K562 (cell line): ENCODE measurements around the gene RPL39. TPM values are rescaled to one million over a fixed set of nuclear protein-coding genes. Genes with fewer than 3 reads are reported as not detected.

Source experiments
- polyA plus RNA-seq, 8 experiments: library from polyadenylated mRNA; depleted of rRNA in 4 of 8; stranded (reverse) in 5 of 8; unstranded in 3 of 8; fragments of >200 nt; fragmentation: Nextera tagmentation in 2 of 8; fragmentation: Illumina TruSeq in 1 of 8; extraction: Ambion mirVana in 2 of 8; extraction: Trizol in 1 of 8; gene quantifications; 2 replicates each; pipeline versions ENCODE4 v1.2.1 to v1.2.3, GENCODE V29; 2011 to 2014; ENCODE audit warnings: inconsistent platforms in 1 of 8, missing spikeins in 1 of 8
- small RNA-seq: library from RNA; depleted of rRNA; stranded (forward); fragments of <200 nt; gene quantifications from one replicate; pipeline ENCODE3, GENCODE V24; 2014
- total RNA-seq, 7 experiments: library from RNA; depleted of rRNA in 6 of 7; stranded (reverse); fragments of >200 nt in 6 of 7; fragmentation: Illumina TruSeq in 2 of 7; extraction: Trizol in 2 of 7; gene quantifications; 2 replicates each; pipeline versions ENCODE4 v1.2.1 to v1.2.3, GENCODE V29; 2011 to 2021; ENCODE audit warnings: low replicate concordance in 1 of 7

RPL39 gene
- total and polyA plus RNA-seq, 9 of the 15 experiments (the other 6 are each of a cell fraction or from before 2014, with no cell fraction given), result 1,382 to 5,043 (median 3,226) TPM

Small RNA genes within 50 kb of the gene (small RNA-seq; reads per million reads assigned to genes)
- not detected for gene SNORA69

Other genes starting within 250 kb of the RPL39 start
Only the 7 nearest of the 10 such genes appear.
- gene SEPTIN6, start 98.5 kb downstream of the RPL39 start, total RNA-seq (2014; rRNA removed), result 33.7 and 39.9 TPM in 2 replicates
- 36.2 and 37.8 TPM in 2 replicates for gene SEPTIN6, start 98.5 kb downstream of the RPL39 start, total RNA-seq (2014; rRNA removed; fragmentation: Illumina TruSeq; extraction: Trizol)
- 37.8 and 41.1 TPM in 2 replicates for gene SEPTIN6, start 98.5 kb downstream of the RPL39 start, total RNA-seq (2015; rRNA removed; fragmentation: Illumina TruSeq; extraction: Trizol)
- 37.7 and 37.8 TPM in 2 replicates for gene SEPTIN6, start 98.5 kb downstream of the RPL39 start, total RNA-seq (2021)
- gene SEPTIN6, start 98.5 kb downstream of the RPL39 start, polyA plus RNA-seq (2011; rRNA removed), result 54.6 and 85.4 TPM in 2 replicates
- gene SEPTIN6, start 98.5 kb downstream of the RPL39 start, polyA plus RNA-seq (2014; fragmentation: Illumina TruSeq; extraction: Trizol), result 51.8 and 67.0 TPM in 2 replicates
- 10 to 100 TPM in 1 of 2 experiments, 1 to 10 TPM in 1; 8.4 to 12.2 TPM for gene SEPTIN6, start 98.5 kb downstream of the RPL39 start, polyA plus RNA-seq (2014; fragmentation: Nextera tagmentation; extraction: Ambion mirVana)
- 29.0 and 35.3 TPM in 2 replicates for gene SEPTIN6, start 98.5 kb downstream of the RPL39 start, polyA plus RNA-seq (2014; rRNA removed)
- gene SOWAHD, start 33.0 kb downstream of the RPL39 start, total RNA-seq (2014; rRNA removed), result 0.20 TPM in 1 of 2 replicates, not detected in the other
- not detected in 2 replicates for gene SOWAHD, start 33.0 kb downstream of the RPL39 start, total RNA-seq (2014; rRNA removed; fragmentation: Illumina TruSeq; extraction: Trizol)
- gene SOWAHD, start 33.0 kb downstream of the RPL39 start, total RNA-seq (2015; rRNA removed; fragmentation: Illumina TruSeq; extraction: Trizol), result 0.15 TPM in 1 of 2 replicates, not detected in the other
- not detected in 2 replicates for gene SOWAHD, start 33.0 kb downstream of the RPL39 start, total RNA-seq (2021)
- 0.11 and 0.13 TPM in 2 replicates for gene SOWAHD, start 33.0 kb downstream of the RPL39 start, polyA plus RNA-seq (2011; rRNA removed)
- not detected in 2 replicates for gene SOWAHD, start 33.0 kb downstream of the RPL39 start, polyA plus RNA-seq (2014; fragmentation: Illumina TruSeq; extraction: Trizol)
- not detected for gene SOWAHD, start 33.0 kb downstream of the RPL39 start, polyA plus RNA-seq (2014; fragmentation: Nextera tagmentation; extraction: Ambion mirVana)
- gene SOWAHD, start 33.0 kb downstream of the RPL39 start, polyA plus RNA-seq (2014; rRNA removed), result 0.15 and 0.29 TPM in 2 replicates
- 17.5 and 17.6 TPM in 2 replicates for gene UPF3B, start 61.3 kb upstream of the RPL39 start, total RNA-seq (2014; rRNA removed)
- gene UPF3B, start 61.3 kb upstream of the RPL39 start, total RNA-seq (2014; rRNA removed; fragmentation: Illumina TruSeq; extraction: Trizol), result 32.3 and 38.1 TPM in 2 replicates
- 28.3 and 32.3 TPM in 2 replicates for gene UPF3B, start 61.3 kb upstream of the RPL39 start, total RNA-seq (2015; rRNA removed; fragmentation: Illumina TruSeq; extraction: Trizol)
- gene UPF3B, start 61.3 kb upstream of the RPL39 start, total RNA-seq (2021), result 17.9 and 19.7 TPM in 2 replicates
- 23.1 and 31.8 TPM in 2 replicates for gene UPF3B, start 61.3 kb upstream of the RPL39 start, polyA plus RNA-seq (2011; rRNA removed)
- gene UPF3B, start 61.3 kb upstream of the RPL39 start, polyA plus RNA-seq (2014; fragmentation: Illumina TruSeq; extraction: Trizol), result 44.0 and 57.0 TPM in 2 replicates
- 10 to 100 TPM; 24.1 to 37.5 TPM for gene UPF3B, start 61.3 kb upstream of the RPL39 start, polyA plus RNA-seq (2014; fragmentation: Nextera tagmentation; extraction: Ambion mirVana)
- 37.9 and 40.8 TPM in 2 replicates for gene UPF3B, start 61.3 kb upstream of the RPL39 start, polyA plus RNA-seq (2014; rRNA removed)
- 31.2 and 31.9 TPM in 2 replicates for gene RNF113A, start 80.1 kb upstream of the RPL39 start, total RNA-seq (2014; rRNA removed)
- 17.9 and 22.4 TPM in 2 replicates for gene RNF113A, start 80.1 kb upstream of the RPL39 start, total RNA-seq (2014; rRNA removed; fragmentation: Illumina TruSeq; extraction: Trizol)
- 26.4 and 28.1 TPM in 2 replicates for gene RNF113A, start 80.1 kb upstream of the RPL39 start, total RNA-seq (2015; rRNA removed; fragmentation: Illumina TruSeq; extraction: Trizol)
- 26.3 and 28.5 TPM in 2 replicates for gene RNF113A, start 80.1 kb upstream of the RPL39 start, total RNA-seq (2021)
- 21.2 and 25.6 TPM in 2 replicates for gene RNF113A, start 80.1 kb upstream of the RPL39 start, polyA plus RNA-seq (2011; rRNA removed)
- 27.8 and 32.8 TPM in 2 replicates for gene RNF113A, start 80.1 kb upstream of the RPL39 start, polyA plus RNA-seq (2014; fragmentation: Illumina TruSeq; extraction: Trizol)
- 10 to 100 TPM; 23.9 to 29.4 TPM for gene RNF113A, start 80.1 kb upstream of the RPL39 start, polyA plus RNA-seq (2014; fragmentation: Nextera tagmentation; extraction: Ambion mirVana)
- gene RNF113A, start 80.1 kb upstream of the RPL39 start, polyA plus RNA-seq (2014; rRNA removed), result 38.4 and 39.5 TPM in 2 replicates
- 160 and 218 TPM in 2 replicates for gene NDUFA1, start 80.2 kb upstream of the RPL39 start, total RNA-seq (2014; rRNA removed)
- 402 and 409 TPM in 2 replicates for gene NDUFA1, start 80.2 kb upstream of the RPL39 start, total RNA-seq (2014; rRNA removed; fragmentation: Illumina TruSeq; extraction: Trizol)
- gene NDUFA1, start 80.2 kb upstream of the RPL39 start, total RNA-seq (2015; rRNA removed; fragmentation: Illumina TruSeq; extraction: Trizol), result 378 and 383 TPM in 2 replicates
- 169 and 177 TPM in 2 replicates for gene NDUFA1, start 80.2 kb upstream of the RPL39 start, total RNA-seq (2021)
- 336 and 418 TPM in 2 replicates for gene NDUFA1, start 80.2 kb upstream of the RPL39 start, polyA plus RNA-seq (2011; rRNA removed)
- 162 and 191 TPM in 2 replicates for gene NDUFA1, start 80.2 kb upstream of the RPL39 start, polyA plus RNA-seq (2014; fragmentation: Illumina TruSeq; extraction: Trizol)
- gene NDUFA1, start 80.2 kb upstream of the RPL39 start, polyA plus RNA-seq (2014; fragmentation: Nextera tagmentation; extraction: Ambion mirVana), result 1,000 to 10,000 TPM; 1,140 to 1,285 TPM
- 308 and 430 TPM in 2 replicates for gene NDUFA1, start 80.2 kb upstream of the RPL39 start, polyA plus RNA-seq (2014; rRNA removed)
- not detected in 2 replicates for gene AKAP14, start 104.3 kb upstream of the RPL39 start, total RNA-seq (2014; rRNA removed)
- 0.48 TPM in 1 of 2 replicates, not detected in the other for gene AKAP14, start 104.3 kb upstream of the RPL39 start, total RNA-seq (2014; rRNA removed; fragmentation: Illumina TruSeq; extraction: Trizol)
- not detected in 2 replicates for gene AKAP14, start 104.3 kb upstream of the RPL39 start, total RNA-seq (2015; rRNA removed; fragmentation: Illumina TruSeq; extraction: Trizol)
- not detected in 2 replicates for gene AKAP14, start 104.3 kb upstream of the RPL39 start, total RNA-seq (2021)
- gene AKAP14, start 104.3 kb upstream of the RPL39 start, polyA plus RNA-seq (2011; rRNA removed), result not detected in 2 replicates
- gene AKAP14, start 104.3 kb upstream of the RPL39 start, polyA plus RNA-seq (2014; fragmentation: Illumina TruSeq; extraction: Trizol), result not detected in 2 replicates
- gene AKAP14, start 104.3 kb upstream of the RPL39 start, polyA plus RNA-seq (2014; fragmentation: Nextera tagmentation; extraction: Ambion mirVana), result not detected
- not detected in 2 replicates for gene AKAP14, start 104.3 kb upstream of the RPL39 start, polyA plus RNA-seq (2014; rRNA removed)
- 7.1 and 8.1 TPM in 2 replicates for gene NKAP, start 152.1 kb upstream of the RPL39 start, total RNA-seq (2014; rRNA removed)
- gene NKAP, start 152.1 kb upstream of the RPL39 start, total RNA-seq (2014; rRNA removed; fragmentation: Illumina TruSeq; extraction: Trizol), result 8.2 and 10.6 TPM in 2 replicates
- 6.3 and 7.0 TPM in 2 replicates for gene NKAP, start 152.1 kb upstream of the RPL39 start, total RNA-seq (2015; rRNA removed; fragmentation: Illumina TruSeq; extraction: Trizol)
- gene NKAP, start 152.1 kb upstream of the RPL39 start, total RNA-seq (2021), result 8.2 and 8.8 TPM in 2 replicates
- 5.6 and 6.3 TPM in 2 replicates for gene NKAP, start 152.1 kb upstream of the RPL39 start, polyA plus RNA-seq (2011; rRNA removed)
- 5.8 and 6.7 TPM in 2 replicates for gene NKAP, start 152.1 kb upstream of the RPL39 start, polyA plus RNA-seq (2014; fragmentation: Illumina TruSeq; extraction: Trizol)
- 1 to 10 TPM; 3.1 to 3.4 TPM for gene NKAP, start 152.1 kb upstream of the RPL39 start, polyA plus RNA-seq (2014; fragmentation: Nextera tagmentation; extraction: Ambion mirVana)
- gene NKAP, start 152.1 kb upstream of the RPL39 start, polyA plus RNA-seq (2014; rRNA removed), result 6.4 and 8.3 TPM in 2 replicates